ENCODE data around the gene UTS2R.

UTS2R gene

GRCh38 chr17:82400206-82400605 lies 28.6 kb downstream of the UTS2R start:
- Histone ChIP-seq H3K27ac (ENCODE audit: low read length) (no peak overlapping the region), H3K79me2 (ENCODE audit: insufficient read depth, low read length) (no peaks in the 10 kb centered on the region), H3K9me3 (ENCODE audit: insufficient read depth, low read length, severe bottlenecking) (no peaks in the 10 kb centered on the region), H4K20me1 (ENCODE audit: insufficient read depth, low read length) (no peaks in the 10 kb centered on the region), H2AFZ (ENCODE audit: low read depth, low read length) (no peak overlapping the region), H3K36me3 (ENCODE audit: insufficient read depth, low read length) (peaks cover 39% of the 10 kb centered on the region), H3K4me2 (ENCODE audit: insufficient read depth, low read length) (no peak overlapping the region), H3K4me1 (ENCODE audit: insufficient read depth, low read length) (no peaks in the 10 kb centered on the region), H3K27me3 (ENCODE audit: insufficient read depth, low read length, poor library complexity) (no peaks in the 10 kb centered on the region), H3K9ac (ENCODE audit: low read depth, low read length) (no peak overlapping the region), H3K4me3 (ENCODE audit: low read depth in 1 of 2, low read length in 2 of 2) (no peak overlapping the region)
- ATAC-seq (ENCODE audit: insufficient read depth, low read depth) (no peak), DNase-seq (no peak)
- TF ChIP-seq CTCF (IDR thresholded peaks at IDR 0.05; ENCODE audit: borderline replicate concordance, extremely low read depth, low read length, poor library complexity, severe bottlenecking), result no peak
- no peak for TF ChIP-seq EZH2 (IDR thresholded peaks at IDR 0.05; ENCODE audit: borderline replicate concordance, low read depth, low read length, severe bottlenecking)

- no peak overlapping the region for H3K4me3 ChIP-seq (ENCODE audit: low read depth in 1 of 2, low read length in 2 of 2)
- TF ChIP-seq EZH2 (IDR thresholded peaks at IDR 0.05; ENCODE audit: borderline replicate concordance, low read depth, low read length, severe bottlenecking) (no peak), CTCF (IDR thresholded peaks at IDR 0.05; ENCODE audit: borderline replicate concordance, extremely low read depth, low read length, poor library complexity, severe bottlenecking) (no peak)
- H2AFZ ChIP-seq (ENCODE audit: low read depth, low read length), result no peak overlapping the region
- ATAC-seq (ENCODE audit: insufficient read depth, low read depth) (peak; percentile 66), DNase-seq (peak; percentile 44)
- no peak overlapping the region for H3K4me2 ChIP-seq (ENCODE audit: insufficient read depth, low read length)
- no peaks in the 10 kb centered on the region for H3K9me3 ChIP-seq (ENCODE audit: insufficient read depth, low read length, severe bottlenecking)
- H3K79me2 ChIP-seq (ENCODE audit: insufficient read depth, low read length), result no peaks in the 10 kb centered on the region
- H3K36me3 ChIP-seq (ENCODE audit: insufficient read depth, low read length), result peaks cover 39% of the 10 kb centered on the region
- no peaks in the 10 kb centered on the region for H4K20me1 ChIP-seq (ENCODE audit: insufficient read depth, low read length)
- no peaks in the 10 kb centered on the region for H3K4me1 ChIP-seq (ENCODE audit: insufficient read depth, low read length)
- no peak overlapping the region for H3K9ac ChIP-seq (ENCODE audit: low read depth, low read length)
- no peak overlapping the region for H3K27ac ChIP-seq (ENCODE audit: low read length)
- H3K27me3 ChIP-seq (ENCODE audit: insufficient read depth, low read length, poor library complexity), result no peaks in the 10 kb centered on the region
Measured at GRCh38 chr17:82400830-82401229, 29.3 kb downstream of the UTS2R start.

DNA sequence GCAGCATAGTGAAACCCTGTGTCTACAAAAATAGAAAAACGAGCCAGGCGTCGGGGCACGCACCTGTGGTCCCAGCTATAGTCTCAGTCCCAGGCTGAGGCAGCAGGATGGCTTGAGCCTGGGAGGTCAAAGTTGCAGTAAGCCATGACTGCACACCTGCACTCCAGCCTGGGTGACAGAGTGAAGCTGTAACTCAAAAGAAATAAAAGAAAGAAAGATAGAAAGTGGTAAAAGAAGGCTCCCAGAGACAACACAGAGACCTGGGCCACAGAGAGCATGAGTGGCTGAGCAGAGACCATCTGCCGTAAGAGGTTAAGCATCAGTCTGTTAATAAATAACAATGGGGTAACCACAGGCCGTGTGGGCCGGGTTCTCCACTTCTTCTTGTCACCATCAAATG lies 31.3 kb downstream of the UTS2R start:
- H3K4me2 ChIP-seq (ENCODE audit: insufficient read depth, low read length), result no peak overlapping the region
- no peaks in the 10 kb centered on the region for H3K9me3 ChIP-seq (ENCODE audit: insufficient read depth, low read length, severe bottlenecking)
- H3K36me3 ChIP-seq (ENCODE audit: insufficient read depth, low read length), result peaks cover 34% of the 10 kb centered on the region
- no peak overlapping the region for H2AFZ ChIP-seq (ENCODE audit: low read depth, low read length)
- DNase-seq (no peak), ATAC-seq (ENCODE audit: insufficient read depth, low read depth) (no peak)
- no peaks in the 10 kb centered on the region for H3K79me2 ChIP-seq (ENCODE audit: insufficient read depth, low read length)
- H4K20me1 ChIP-seq (ENCODE audit: insufficient read depth, low read length), result 0 out of 2 replicates have a peak, but pooled peaks cover 2% of the 10 kb centered on the region
- no peak overlapping the region for H3K27ac ChIP-seq (ENCODE audit: low read length)
- no peak overlapping the region for H3K9ac ChIP-seq (ENCODE audit: low read depth, low read length)
- H3K27me3 ChIP-seq (ENCODE audit: insufficient read depth, low read length, poor library complexity), result no peaks in the 10 kb centered on the region
- H3K4me3 ChIP-seq (ENCODE audit: low read depth in 1 of 2, low read length in 2 of 2), result no peak overlapping the region
- TF ChIP-seq CTCF (IDR thresholded peaks at IDR 0.05; ENCODE audit: borderline replicate concordance, extremely low read depth, low read length, poor library complexity, severe bottlenecking), result no peak
- TF ChIP-seq EZH2 (IDR thresholded peaks at IDR 0.05; ENCODE audit: borderline replicate concordance, low read depth, low read length, severe bottlenecking), result no peak
- H3K4me1 ChIP-seq (ENCODE audit: insufficient read depth, low read length), result no peaks in the 10 kb centered on the region

Data from DND-41 (cell line).